Measurements from ENCODE around the gene DDA1. TPM values are rescaled to one million over a fixed set of nuclear protein-coding genes. Genes with fewer than 3 reads are reported as not detected.

DDA1 gene
- total and polyA plus RNA-seq, 2 of the 13 experiments (the other 11 are each of a cell fraction or from before 2014, with no cell fraction given): 24.5 to 26.0 TPM

GRCh38 chr19:17348700-17349099 lies 39.3 kb downstream of the DDA1 start (continued):
- TF ChIP-seq, protein P1, sequence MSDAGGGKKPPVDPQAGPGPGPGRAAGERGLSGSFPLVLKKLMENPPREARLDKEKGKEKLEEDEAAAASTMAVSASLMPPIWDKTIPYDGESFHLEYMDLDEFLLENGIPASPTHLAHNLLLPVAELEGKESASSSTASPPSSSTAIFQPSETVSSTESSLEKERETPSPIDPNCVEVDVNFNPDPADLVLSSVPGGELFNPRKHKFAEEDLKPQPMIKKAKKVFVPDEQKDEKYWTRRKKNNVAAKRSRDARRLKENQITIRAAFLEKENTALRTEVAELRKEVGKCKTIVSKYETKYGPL (CRISPR knock-in tag; IDR thresholded peaks at IDR 0.05): no peak
- TF ChIP-seq ETV5 (CRISPR knock-in tag; IDR thresholded peaks at IDR 0.05; ENCODE audit: borderline replicate concordance): peak; percentile 73; the same call in 1 of the 2 replicates

DNA sequence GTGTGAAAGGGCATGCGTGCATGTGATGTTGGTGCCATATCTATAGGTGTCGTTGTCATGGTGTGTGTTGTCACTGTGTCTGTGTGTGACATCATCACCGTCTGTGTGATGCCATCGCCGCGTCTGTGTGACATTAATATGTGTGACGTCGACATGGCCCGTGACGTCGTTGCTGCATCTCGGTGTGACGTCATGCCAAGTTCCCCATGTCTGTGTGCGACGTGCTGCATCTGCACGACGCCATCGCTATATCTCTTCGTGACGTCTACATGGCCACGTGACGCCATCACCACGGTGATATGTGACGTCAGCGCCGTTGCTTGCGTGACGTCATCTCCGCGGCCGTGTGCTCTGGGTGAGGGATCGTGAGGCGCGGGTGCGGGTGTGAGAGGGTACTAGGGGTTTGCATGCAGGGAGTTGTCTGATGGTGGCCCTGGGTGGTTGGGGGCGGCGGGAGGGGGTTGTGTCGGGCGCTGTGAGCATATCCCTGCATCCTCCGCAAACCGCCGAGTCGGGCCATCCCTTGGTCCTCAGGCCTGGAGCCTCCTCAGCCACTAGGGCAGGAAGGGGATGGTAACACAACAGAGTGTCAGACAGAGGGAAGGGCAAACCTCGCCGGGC lies 42.6 kb downstream of the DDA1 start:
- ChIA-PET POLR2A (no interaction called here), CTCF (ENCODE audit: low intra/inter-chr PET ratio, low total read pairs) (no interaction called here)
- no peaks in the 10 kb centered on the region for H4K20me1 ChIP-seq (ENCODE audit: insufficient read depth, low read length)
- WGBS (ENCODE audit: low lambda C conversion rate): 56% methylated on average over 41 of the region's 45 CpGs
- peaks cover 1 to 28% of the 10 kb centered on the region in 2 experiments; a peak in 3 of 5 replicates for H3K27me3 ChIP-seq (ENCODE audit: control insufficient read depth in 1 of 2, insufficient read depth in 2 of 2, low read length in 2 of 2)
- FAIRE-seq (no peak), DNase-seq (ENCODE audit: low spot score) (no peak), ATAC-seq (no peak)
- H3K4me2 ChIP-seq (ENCODE audit: low read depth, low read length): no peak overlapping the region
- in situ Hi-C loops (cut with HindIII; ENCODE audit: extremely low pct_ligation_motif_present, low pct_unique_long_range_greater_than_20kb): no loop called here
- peaks cover 19% of the 10 kb centered on the region; the same call in 1 of the 2 replicates for H3K4me1 ChIP-seq (ENCODE audit: insufficient read depth, low read length)
- no peak overlapping the region for H3K4me3 ChIP-seq (replicated peaks in 1 of 3; ENCODE audit: insufficient read depth in 1 of 3, low read depth in 2 of 3, low read length in 3 of 3)
- no peaks in the 10 kb centered on the region for H3K36me3 ChIP-seq (replicated peaks in 1 of 2; ENCODE audit: control insufficient read depth in 1 of 2, insufficient read depth in 2 of 2, low read length in 2 of 2)
- intact Hi-C loops (cut with micrococcal nuclease; ENCODE audit: unreplicated experiment): no loop called here
- BruUV-seq (replicated peaks): no TSS peak
- no peak overlapping the region for H3K27ac ChIP-seq (ENCODE audit: extremely low read length, insufficient read depth, low read length)
- H3K9ac ChIP-seq (ENCODE audit: insufficient read depth, low read depth, low read length): no peak overlapping the region
- no peaks in the 10 kb centered on the region for H3K79me2 ChIP-seq (ENCODE audit: insufficient read depth, low read length)
- no peaks in the 10 kb centered on the region for H3K9me3 ChIP-seq (ENCODE audit: low read length)
- H2AFZ ChIP-seq (ENCODE audit: low read length): no peak overlapping the region
- TF ChIP-seq ATF7 (IDR thresholded peaks at IDR 0.05): peak; percentile 98
- no peak for TF ChIP-seq ATF7 (CRISPR knock-in tag; IDR thresholded peaks at IDR 0.05)
- peak; percentile 98 for TF ChIP-seq ZBTB21 (CRISPR knock-in tag; IDR thresholded peaks at IDR 0.05)
- TF ChIP-seq ZNF33B (CRISPR knock-in tag; IDR thresholded peaks at IDR 0.05): no peak
- no peak for TF ChIP-seq KIAA2018 (CRISPR knock-in tag; IDR thresholded peaks at IDR 0.05; ENCODE audit: borderline replicate concordance)
- peak; percentile 64; the same call in 1 of the 2 replicates for TF ChIP-seq CREM (IDR thresholded peaks at IDR 0.05)
- TF ChIP-seq CREM (CRISPR knock-in tag; IDR thresholded peaks at IDR 0.05): 0 out of 2 replicates have a peak, but pooled peaks have one; percentile 16
- peak; percentile 75 for TF ChIP-seq ATF1 (CRISPR knock-in tag; IDR thresholded peaks at IDR 0.05)
- TF ChIP-seq SYNCRIP (IDR thresholded peaks at IDR 0.05; ENCODE audit: insufficient read depth, low read depth, low read length): no peak
- peak; percentile 97 for TF ChIP-seq HOXA3 (CRISPR knock-in tag; IDR thresholded peaks at IDR 0.05)
